ENCODE results near the gene TNIP3.

The TNIP3 gene

GRCh38 chr4:121144021-121144420, 20.1 kb downstream of the TNIP3 start:
- no peaks in the 10 kb centered on the region for H3K36me3 ChIP-seq (ENCODE audit: control insufficient read depth, insufficient read depth, low read length)
- no peak for TF ChIP-seq CTCF (IDR thresholded peaks at IDR 0.05; ENCODE audit: insufficient read depth, low read length, poor library complexity, severe bottlenecking)
- no peaks in the 10 kb centered on the region for H3K27me3 ChIP-seq (replicated peaks; ENCODE audit: control insufficient read depth, insufficient read depth, low read length)
- no peak for DNase-seq (ENCODE audit: extremely low read depth, insufficient read length)
- no peak overlapping the region for H3K4me3 ChIP-seq (replicated peaks; ENCODE audit: low read depth, low read length)

DNA sequence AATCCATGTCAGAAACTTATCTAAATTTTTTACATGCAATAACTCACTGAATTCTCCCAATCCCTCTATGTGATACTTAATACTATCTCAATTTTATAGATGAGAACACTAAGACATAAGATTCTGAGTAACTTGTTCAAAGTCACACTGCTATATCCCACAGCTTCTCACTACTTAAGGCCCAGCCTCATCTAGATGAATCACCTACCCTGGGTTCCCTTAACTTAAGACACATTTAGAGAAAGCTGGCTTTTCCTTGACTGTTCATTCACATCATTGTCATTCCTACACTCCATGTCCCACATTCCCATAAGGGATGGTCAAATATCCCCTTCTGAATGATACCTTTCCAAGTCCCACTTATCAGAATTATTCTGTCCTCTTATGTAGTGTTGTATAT, 21.0 kb downstream of the TNIP3 start:
- Histone ChIP-seq H3K36me3 (ENCODE audit: control insufficient read depth, insufficient read depth, low read length) (no peaks in the 10 kb centered on the region), H3K4me3 (replicated peaks; ENCODE audit: low read depth, low read length) (no peak overlapping the region), H3K27me3 (replicated peaks; ENCODE audit: control insufficient read depth, insufficient read depth, low read length) (no peaks in the 10 kb centered on the region)
- no peak for DNase-seq (ENCODE audit: extremely low read depth, insufficient read length)
- TF ChIP-seq CTCF (IDR thresholded peaks at IDR 0.05; ENCODE audit: insufficient read depth, low read length, poor library complexity, severe bottlenecking) = no peak

DNA sequence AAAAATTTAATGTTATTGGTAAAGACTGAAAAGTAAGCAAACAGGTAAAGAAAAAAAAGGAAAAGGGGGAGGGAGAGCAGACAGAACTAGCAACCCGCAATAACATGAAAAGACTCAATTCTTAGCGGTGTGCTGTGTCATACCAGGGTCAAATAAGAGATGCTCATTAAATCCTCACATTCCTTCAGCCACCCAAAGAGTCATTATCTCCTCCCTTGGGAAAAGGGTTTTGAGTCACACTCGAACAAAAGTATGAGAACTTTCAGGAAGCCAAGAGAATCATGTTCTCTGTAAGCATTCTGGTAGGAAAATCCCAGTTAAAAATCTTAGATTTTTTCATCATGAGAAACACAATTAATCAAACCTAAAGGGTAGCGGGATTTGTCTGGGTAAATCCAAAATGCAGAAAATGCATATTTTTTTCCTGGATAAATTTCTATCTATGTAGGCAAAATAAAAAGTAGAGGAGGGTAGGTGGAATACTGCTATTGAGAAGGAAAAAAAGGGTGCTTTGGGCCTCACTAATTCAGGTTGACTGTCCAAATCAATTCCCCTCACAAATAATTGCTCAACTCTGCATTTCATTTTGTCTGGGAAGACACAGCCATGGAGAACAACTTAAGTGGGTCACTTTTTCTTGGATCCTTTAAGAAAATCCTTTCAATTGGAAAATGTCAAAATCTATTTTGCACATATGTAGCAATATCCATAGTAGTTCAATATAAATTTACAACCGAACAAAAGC, 23.2 kb downstream of the TNIP3 start:
- Histone ChIP-seq H3K36me3 (ENCODE audit: control insufficient read depth, insufficient read depth, low read length) (no peaks in the 10 kb centered on the region), H3K4me3 (replicated peaks; ENCODE audit: low read depth, low read length) (no peak overlapping the region), H3K27me3 (replicated peaks; ENCODE audit: control insufficient read depth, insufficient read depth, low read length) (no peaks in the 10 kb centered on the region)
- no peak for TF ChIP-seq CTCF (IDR thresholded peaks at IDR 0.05; ENCODE audit: insufficient read depth, low read length, poor library complexity, severe bottlenecking)
- no peak for DNase-seq (ENCODE audit: extremely low read depth, insufficient read length)

GRCh38 chr4:121139533-121140222, 24.4 kb downstream of the TNIP3 start:
- no peak for TF ChIP-seq CTCF (IDR thresholded peaks at IDR 0.05; ENCODE audit: insufficient read depth, low read length, poor library complexity, severe bottlenecking)

GRCh38 chr4:121138039-121138825, 25.9 kb downstream of the TNIP3 start:
- Histone ChIP-seq H3K4me3 (replicated peaks; ENCODE audit: low read depth, low read length) (no peak overlapping the region), H3K27me3 (replicated peaks; ENCODE audit: control insufficient read depth, insufficient read depth, low read length) (no peaks in the 10 kb centered on the region), H3K36me3 (ENCODE audit: control insufficient read depth, insufficient read depth, low read length) (no peaks in the 10 kb centered on the region)
- DNase-seq (ENCODE audit: extremely low read depth, insufficient read length) = peak; percentile 11
- TF ChIP-seq CTCF (IDR thresholded peaks at IDR 0.05; ENCODE audit: insufficient read depth, low read length, poor library complexity, severe bottlenecking) = no peak

More at GRCh38 chr4:121139533-121140222, 24.4 kb downstream of the TNIP3 start:
- no peaks in the 10 kb centered on the region for H3K36me3 ChIP-seq (ENCODE audit: control insufficient read depth, insufficient read depth, low read length)
- no peak overlapping the region for H3K4me3 ChIP-seq (replicated peaks; ENCODE audit: low read depth, low read length)
- peak; percentile 51 for DNase-seq (ENCODE audit: extremely low read depth, insufficient read length)
- H3K27me3 ChIP-seq (replicated peaks; ENCODE audit: control insufficient read depth, insufficient read depth, low read length) = no peaks in the 10 kb centered on the region
